ENCODE results near the gene ZNF710. TPM values are rescaled to one million over a fixed set of nuclear protein-coding genes. Genes with fewer than 3 reads are reported as not detected.

The ZNF710 gene
- polyA plus RNA-seq, 1 donor from 2014 or later, result 10.2 TPM

DNA sequence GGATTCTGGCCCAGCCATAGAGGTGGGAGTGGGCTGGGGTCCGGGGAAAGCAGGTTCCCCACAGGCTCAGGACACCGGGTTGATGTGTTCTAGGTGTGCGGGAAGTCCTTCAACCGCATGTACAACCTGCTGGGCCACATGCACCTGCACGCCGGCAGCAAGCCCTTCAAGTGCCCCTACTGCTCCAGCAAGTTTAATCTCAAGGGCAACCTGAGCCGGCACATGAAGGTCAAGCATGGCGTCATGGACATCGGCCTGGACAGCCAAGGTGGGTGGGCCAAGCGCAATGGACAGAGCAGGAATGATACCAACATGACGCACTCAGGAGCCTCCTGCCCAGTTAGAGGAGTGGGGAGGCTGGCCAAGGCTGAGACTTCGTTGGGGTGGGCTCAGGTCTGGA, 72.9 kb downstream of the ZNF710 start:
- Histone ChIP-seq H3K27me3 (ENCODE audit: insufficient read depth, low read depth, low read length) (no peaks in the 10 kb centered on the region), H4K20me1 (ENCODE audit: insufficient read depth) (no peaks in the 10 kb centered on the region), H3K4me2 (ENCODE audit: low read length) (no peak overlapping the region), H2AFZ (ENCODE audit: low read depth, low read length) (no peak overlapping the region), H3F3A (ENCODE audit: insufficient read depth, low read length, poor library complexity, severe bottlenecking) (no peaks in the 10 kb centered on the region), H3K27ac (ENCODE audit: low read length) (no peak overlapping the region), H3K79me2 (replicated peaks; ENCODE audit: insufficient read depth, low read length) (no peaks in the 10 kb centered on the region), H3K36me3 (ENCODE audit: insufficient read depth, low read length) (no peaks in the 10 kb centered on the region), H3K9me2 (ENCODE audit: insufficient read depth, low read length) (no peaks in the 10 kb centered on the region), H3K9me3 (ENCODE audit: low read length) (no peaks in the 10 kb centered on the region), H3K4me3 (ENCODE audit: low read length) (no peak overlapping the region), H3K9ac (ENCODE audit: low read length) (no peak overlapping the region)
- TF ChIP-seq EZH2 (IDR thresholded peaks at IDR 0.05; ENCODE audit: borderline replicate concordance, insufficient read depth, low read length, poor library complexity, severe bottlenecking) (no peak), SMC3 (conservative IDR thresholded peaks at IDR 0.05; ENCODE audit: poor library complexity) (no peak), POLR2AphosphoS5 (IDR thresholded peaks at IDR 0.05) (no peak), RAD21 (conservative IDR thresholded peaks at IDR 0.05) (no peak), TAF1 (IDR thresholded peaks at IDR 0.05; ENCODE audit: low read depth) (no peak), EP300 (conservative IDR thresholded peaks at IDR 0.05; ENCODE audit: poor library complexity, severe bottlenecking) (no peak), MXI1 (conservative IDR thresholded peaks at IDR 0.05; ENCODE audit: poor library complexity, severe bottlenecking) (no peak)
- TF ChIP-seq, protein P1, sequence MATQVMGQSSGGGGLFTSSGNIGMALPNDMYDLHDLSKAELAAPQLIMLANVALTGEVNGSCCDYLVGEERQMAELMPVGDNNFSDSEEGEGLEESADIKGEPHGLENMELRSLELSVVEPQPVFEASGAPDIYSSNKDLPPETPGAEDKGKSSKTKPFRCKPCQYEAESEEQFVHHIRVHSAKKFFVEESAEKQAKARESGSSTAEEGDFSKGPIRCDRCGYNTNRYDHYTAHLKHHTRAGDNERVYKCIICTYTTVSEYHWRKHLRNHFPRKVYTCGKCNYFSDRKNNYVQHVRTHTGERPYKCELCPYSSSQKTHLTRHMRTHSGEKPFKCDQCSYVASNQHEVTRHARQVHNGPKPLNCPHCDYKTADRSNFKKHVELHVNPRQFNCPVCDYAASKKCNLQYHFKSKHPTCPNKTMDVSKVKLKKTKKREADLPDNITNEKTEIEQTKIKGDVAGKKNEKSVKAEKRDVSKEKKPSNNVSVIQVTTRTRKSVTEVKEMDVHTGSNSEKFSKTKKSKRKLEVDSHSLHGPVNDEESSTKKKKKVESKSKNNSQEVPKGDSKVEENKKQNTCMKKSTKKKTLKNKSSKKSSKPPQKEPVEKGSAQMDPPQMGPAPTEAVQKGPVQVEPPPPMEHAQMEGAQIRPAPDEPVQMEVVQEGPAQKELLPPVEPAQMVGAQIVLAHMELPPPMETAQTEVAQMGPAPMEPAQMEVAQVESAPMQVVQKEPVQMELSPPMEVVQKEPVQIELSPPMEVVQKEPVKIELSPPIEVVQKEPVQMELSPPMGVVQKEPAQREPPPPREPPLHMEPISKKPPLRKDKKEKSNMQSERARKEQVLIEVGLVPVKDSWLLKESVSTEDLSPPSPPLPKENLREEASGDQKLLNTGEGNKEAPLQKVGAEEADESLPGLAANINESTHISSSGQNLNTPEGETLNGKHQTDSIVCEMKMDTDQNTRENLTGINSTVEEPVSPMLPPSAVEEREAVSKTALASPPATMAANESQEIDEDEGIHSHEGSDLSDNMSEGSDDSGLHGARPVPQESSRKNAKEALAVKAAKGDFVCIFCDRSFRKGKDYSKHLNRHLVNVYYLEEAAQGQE (IDR thresholded peaks at IDR 0.05; ENCODE audit: borderline replicate concordance), result no peak
- TF ChIP-seq, protein P2, sequence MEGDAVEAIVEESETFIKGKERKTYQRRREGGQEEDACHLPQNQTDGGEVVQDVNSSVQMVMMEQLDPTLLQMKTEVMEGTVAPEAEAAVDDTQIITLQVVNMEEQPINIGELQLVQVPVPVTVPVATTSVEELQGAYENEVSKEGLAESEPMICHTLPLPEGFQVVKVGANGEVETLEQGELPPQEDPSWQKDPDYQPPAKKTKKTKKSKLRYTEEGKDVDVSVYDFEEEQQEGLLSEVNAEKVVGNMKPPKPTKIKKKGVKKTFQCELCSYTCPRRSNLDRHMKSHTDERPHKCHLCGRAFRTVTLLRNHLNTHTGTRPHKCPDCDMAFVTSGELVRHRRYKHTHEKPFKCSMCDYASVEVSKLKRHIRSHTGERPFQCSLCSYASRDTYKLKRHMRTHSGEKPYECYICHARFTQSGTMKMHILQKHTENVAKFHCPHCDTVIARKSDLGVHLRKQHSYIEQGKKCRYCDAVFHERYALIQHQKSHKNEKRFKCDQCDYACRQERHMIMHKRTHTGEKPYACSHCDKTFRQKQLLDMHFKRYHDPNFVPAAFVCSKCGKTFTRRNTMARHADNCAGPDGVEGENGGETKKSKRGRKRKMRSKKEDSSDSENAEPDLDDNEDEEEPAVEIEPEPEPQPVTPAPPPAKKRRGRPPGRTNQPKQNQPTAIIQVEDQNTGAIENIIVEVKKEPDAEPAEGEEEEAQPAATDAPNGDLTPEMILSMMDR (IDR thresholded peaks at IDR 0.05; ENCODE audit: poor library complexity, severe bottlenecking), result no peak

GRCh38 chr15:90074916-90075315, 73.8 kb downstream of the ZNF710 start:
- Histone ChIP-seq H3K79me2 (replicated peaks; ENCODE audit: insufficient read depth, low read length) (no peaks in the 10 kb centered on the region), H3K27me3 (ENCODE audit: insufficient read depth, low read depth, low read length) (no peaks in the 10 kb centered on the region), H3K4me2 (ENCODE audit: low read length) (no peak overlapping the region), H3K9me2 (ENCODE audit: insufficient read depth, low read length) (no peaks in the 10 kb centered on the region), H3K9me3 (ENCODE audit: low read length) (no peaks in the 10 kb centered on the region), H3K4me3 (ENCODE audit: low read length) (no peak overlapping the region), H4K20me1 (ENCODE audit: insufficient read depth) (no peaks in the 10 kb centered on the region), H3K36me3 (ENCODE audit: insufficient read depth, low read length) (no peaks in the 10 kb centered on the region), H3K27ac (ENCODE audit: low read length) (no peak overlapping the region), H3K9ac (ENCODE audit: low read length) (no peak overlapping the region), H2AFZ (ENCODE audit: low read depth, low read length) (no peak overlapping the region), H3F3A (ENCODE audit: insufficient read depth, low read length, poor library complexity, severe bottlenecking) (no peaks in the 10 kb centered on the region)
- TF ChIP-seq MXI1 (conservative IDR thresholded peaks at IDR 0.05; ENCODE audit: poor library complexity, severe bottlenecking) (no peak), POLR2AphosphoS5 (IDR thresholded peaks at IDR 0.05) (no peak), EZH2 (IDR thresholded peaks at IDR 0.05; ENCODE audit: borderline replicate concordance, insufficient read depth, low read length, poor library complexity, severe bottlenecking) (no peak), TAF1 (IDR thresholded peaks at IDR 0.05; ENCODE audit: low read depth) (no peak), SMC3 (conservative IDR thresholded peaks at IDR 0.05; ENCODE audit: poor library complexity) (no peak), RAD21 (conservative IDR thresholded peaks at IDR 0.05) (no peak), EP300 (conservative IDR thresholded peaks at IDR 0.05; ENCODE audit: poor library complexity, severe bottlenecking) (no peak)
- TF ChIP-seq, protein P1 (IDR thresholded peaks at IDR 0.05; ENCODE audit: borderline replicate concordance), result no peak
- TF ChIP-seq, protein P2 (IDR thresholded peaks at IDR 0.05; ENCODE audit: poor library complexity, severe bottlenecking), result no peak

Measured in neural cell (in vitro differentiated cells).